ENCODE measurements around the gene NMT2. TPM values are rescaled to one million over a fixed set of nuclear protein-coding genes. Genes with fewer than 3 reads are reported as not detected.

The NMT2 gene
- total RNA-seq, 1 experiment from 2014 or later = 11.8 TPM

- Mint-ChIP-seq H3K4me1 (peaks cover 9 to 16% of the 10 kb centered on the region in 2 experiments), H3K4me3 (no peak overlapping the region)
- H2BK15ac ChIP-seq (ENCODE audit: low read depth, low read length) = no peak overlapping the region
These were observed 68.6 kb downstream of the NMT2 start for GRCh38 chr10:15099886-15100285.

More at GRCh38 chr10:15099886-15100285, 68.6 kb downstream of the NMT2 start:
- Histone ChIP-seq H3K9me3 (ENCODE audit: control insufficient read depth, low read depth, low read length) (no peaks in the 10 kb centered on the region), H3K18ac (ENCODE audit: insufficient read length, low read depth, low read length) (no peak overlapping the region), H3K79me1 (ENCODE audit: insufficient read depth, low read depth, low read length, poor library complexity, severe bottlenecking) (peaks cover 6% of the 10 kb centered on the region), H3K27ac (ENCODE audit: insufficient read length, low read depth, low read length) (no peak overlapping the region), H4K5ac (ENCODE audit: insufficient read length, low read depth, low read length) (no peak overlapping the region), H4K8ac (replicated peaks; ENCODE audit: insufficient read length, low read depth, low read length) (no peak overlapping the region), H2BK12ac (ENCODE audit: insufficient read length, low read depth, low read length) (no peak overlapping the region), H3K56ac (ENCODE audit: insufficient read length, low read depth, low read length) (no peak overlapping the region), H3K23me2 (ENCODE audit: insufficient read length, low read depth, low read length, poor library complexity, severe bottlenecking) (peaks cover 14% of the 10 kb centered on the region), H3T11ph (ENCODE audit: low read length) (no peak overlapping the region), H2BK20ac (ENCODE audit: low read depth, low read length, poor library complexity, severe bottlenecking) (no peak overlapping the region), H2AFZ (ENCODE audit: low read length) (no peak overlapping the region), H3K9ac (ENCODE audit: extremely low read depth, insufficient read length, low read length) (no peak overlapping the region), H3K27me3 (ENCODE audit: insufficient read depth, low read length) (no peaks in the 10 kb centered on the region), H2BK120ac (ENCODE audit: low read depth, low read length, poor library complexity, severe bottlenecking) (no peak overlapping the region), H3K4ac (ENCODE audit: low read depth, low read length) (no peak overlapping the region), H4K91ac (ENCODE audit: insufficient read length, low read depth, low read length) (no peak overlapping the region), H3K23ac (ENCODE audit: insufficient read length, low read depth, low read length) (no peak overlapping the region), H4K20me1 (ENCODE audit: control insufficient read depth, insufficient read depth, insufficient read length) (no peaks in the 10 kb centered on the region), H2AK5ac (ENCODE audit: insufficient read length, low read length) (no peak overlapping the region), H2BK5ac (ENCODE audit: insufficient read length, low read length) (no peak overlapping the region), H3K14ac (ENCODE audit: insufficient read depth, low read length) (no peak overlapping the region), H3K79me2 (ENCODE audit: insufficient read depth, low read length) (peaks cover 12% of the 10 kb centered on the region; the same call in 1 of the 2 replicates), H3K4me1 (ENCODE audit: insufficient read depth, low read length) (no peaks in the 10 kb centered on the region), H3K4me2 (ENCODE audit: insufficient read depth, insufficient read length, low read length) (no peak overlapping the region)
- Mint-ChIP-seq H3K36me3 (ENCODE audit: insufficient read depth in 1 of 3, low read depth in 3 of 3) (peaks cover 16 to 47% (median 39%) of the 10 kb centered on the region in 3 experiments), H3K9me3 (no peaks in the 10 kb centered on the region; a peak in 1 of 5 replicates), H3K27me3 (ENCODE audit: low read depth) (no peaks in the 10 kb centered on the region), H3K27ac (peak overlapping the region in 1 of 3 experiments; percentile 6; a peak in 1 of 7 replicates)
- no CpG with 5 or more reads among the region's 4 CpGs for WGBS (ENCODE audit: extremely low coverage, insufficient read length, low lambda C conversion rate)
- TF ChIP-seq CTCF (conservative IDR thresholded peaks at IDR 0.05) = no peak
- no peak for DNase-seq
